Measurements from ENCODE around the gene TAS1R2. TPM values are rescaled to one million over a fixed set of nuclear protein-coding genes. Genes with fewer than 3 reads are reported as not detected.

Gene TAS1R2
- total RNA-seq, 1 donor from 2014 or later: not detected

GRCh38 chr1:18875107-18875795 lies 15.8 kb upstream of the TAS1R2 start:
- Mint-ChIP-seq H3K4me3 (no peak overlapping the region), H3K9me3 (no peaks in the 10 kb centered on the region), H3K27me3 (ENCODE audit: insufficient read depth, low read depth) (peaks cover 2% of the 10 kb centered on the region), H3K4me1 (no peaks in the 10 kb centered on the region), H3K36me3 (no peaks in the 10 kb centered on the region), H3K27ac (no peak overlapping the region)
- DNase-seq (ENCODE audit: low spot score): peak; percentile 92
- Histone ChIP-seq H3K36me3 (no peaks in the 10 kb centered on the region), H4K20me1 (ENCODE audit: low read depth) (peaks cover 3% of the 10 kb centered on the region), H3K9me3 (ENCODE audit: low read depth) (no peaks in the 10 kb centered on the region), H3K4me1 (peaks cover 3% of the 10 kb centered on the region), H3K4me2 (no peak overlapping the region), H3K9ac (no peak overlapping the region), H3K4me3 (no peak overlapping the region), H3K27me3 (no peaks in the 10 kb centered on the region), H3K79me2 (ENCODE audit: low read depth) (no peaks in the 10 kb centered on the region), H2AFZ (replicated peaks) (no peak overlapping the region), H3F3A (ENCODE audit: low read depth) (no peaks in the 10 kb centered on the region), H3K27ac (no peak overlapping the region)
- TF ChIP-seq CTCF (IDR thresholded peaks at IDR 0.05): peak; percentile 84
- no peak for TF ChIP-seq EZH2phosphoT487 (IDR thresholded peaks at IDR 0.05)
- no peak for TF ChIP-seq EZH2 (IDR thresholded peaks at IDR 0.05)

DNA sequence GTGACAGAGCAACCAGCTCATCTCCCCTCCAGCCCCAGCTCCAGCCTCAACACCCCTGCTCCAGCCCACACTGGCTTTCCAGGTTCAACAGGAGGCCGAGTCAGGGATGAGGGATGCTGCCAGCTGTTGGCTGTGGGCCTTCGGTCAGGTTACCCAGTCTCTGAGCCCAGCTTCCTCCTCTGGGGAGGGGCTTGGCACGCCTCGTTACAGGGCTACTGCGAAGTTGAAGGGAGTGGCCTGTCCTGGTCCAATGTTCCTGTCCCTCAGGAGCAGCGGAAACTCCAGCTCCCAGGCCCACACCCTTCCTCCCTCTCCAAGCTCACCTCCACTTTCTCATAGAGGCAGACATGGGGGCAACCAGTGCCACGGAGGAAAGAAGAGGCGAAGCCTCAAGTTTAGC lies 15.1 kb upstream of the TAS1R2 start:
- Histone ChIP-seq H3K79me2 (ENCODE audit: low read depth) (no peaks in the 10 kb centered on the region), H3F3A (ENCODE audit: low read depth) (no peaks in the 10 kb centered on the region), H3K9me3 (ENCODE audit: low read depth) (no peaks in the 10 kb centered on the region), H3K9ac (no peak overlapping the region), H2AFZ (replicated peaks) (no peak overlapping the region), H3K4me2 (no peak overlapping the region), H3K36me3 (no peaks in the 10 kb centered on the region), H4K20me1 (ENCODE audit: low read depth) (no peaks in the 10 kb centered on the region), H3K27ac (no peak overlapping the region), H3K4me1 (peaks cover 2% of the 10 kb centered on the region), H3K27me3 (no peaks in the 10 kb centered on the region), H3K4me3 (no peak overlapping the region)
- H3K4me1 Mint-ChIP-seq: no peaks in the 10 kb centered on the region
- H3K9me3 Mint-ChIP-seq: no peaks in the 10 kb centered on the region
- H3K27me3 Mint-ChIP-seq (ENCODE audit: insufficient read depth, low read depth): peaks cover 2% of the 10 kb centered on the region
- no peak for DNase-seq (ENCODE audit: low spot score)
- TF ChIP-seq EZH2 (IDR thresholded peaks at IDR 0.05) (no peak), EZH2phosphoT487 (IDR thresholded peaks at IDR 0.05) (no peak), CTCF (IDR thresholded peaks at IDR 0.05) (no peak)
- no peak overlapping the region for H3K4me3 Mint-ChIP-seq
- no peaks in the 10 kb centered on the region for H3K36me3 Mint-ChIP-seq
- no peak overlapping the region for H3K27ac Mint-ChIP-seq

DNA sequence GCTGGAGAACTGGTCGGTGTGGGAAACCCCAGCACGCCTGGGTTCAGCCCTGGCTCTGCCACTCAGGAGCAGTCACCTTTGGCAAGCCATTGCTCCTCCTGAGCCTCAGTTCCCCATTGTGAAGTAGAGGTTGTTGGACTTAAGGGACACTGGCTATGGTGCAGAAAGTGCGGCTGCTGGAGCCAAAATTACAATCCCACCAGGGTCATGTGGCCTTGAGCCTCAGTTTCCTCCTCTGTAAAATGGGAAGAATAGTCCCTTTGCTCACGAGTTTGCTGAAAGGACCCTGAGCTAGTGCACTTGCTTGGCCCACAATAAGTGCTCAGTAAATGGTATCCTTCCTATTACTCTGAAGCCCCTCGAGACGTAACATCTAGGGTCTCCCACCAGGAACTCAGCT lies 14.6 kb upstream of the TAS1R2 start:
- Histone ChIP-seq H3K4me2 (no peak overlapping the region), H3K27me3 (no peaks in the 10 kb centered on the region), H3K36me3 (no peaks in the 10 kb centered on the region), H2AFZ (replicated peaks) (no peak overlapping the region), H3K9me3 (ENCODE audit: low read depth) (no peaks in the 10 kb centered on the region), H3F3A (ENCODE audit: low read depth) (no peaks in the 10 kb centered on the region), H3K9ac (no peak overlapping the region), H3K79me2 (ENCODE audit: low read depth) (no peaks in the 10 kb centered on the region), H3K4me3 (no peak overlapping the region), H3K27ac (no peak overlapping the region), H4K20me1 (ENCODE audit: low read depth) (no peaks in the 10 kb centered on the region), H3K4me1 (no peaks in the 10 kb centered on the region)
- Mint-ChIP-seq H3K27ac (no peak overlapping the region), H3K4me3 (no peak overlapping the region), H3K36me3 (no peaks in the 10 kb centered on the region), H3K27me3 (ENCODE audit: insufficient read depth, low read depth) (peaks cover 2% of the 10 kb centered on the region), H3K9me3 (no peaks in the 10 kb centered on the region), H3K4me1 (no peaks in the 10 kb centered on the region)
- TF ChIP-seq EZH2 (IDR thresholded peaks at IDR 0.05) (no peak), CTCF (IDR thresholded peaks at IDR 0.05) (no peak)
- no peak for DNase-seq (ENCODE audit: low spot score)

Measured in neural progenitor cell (in vitro differentiated cells).